Psoas muscle (tissue), 8 donors: Measurements from ENCODE around the gene ENPP5. TPM values are rescaled to one million over a fixed set of nuclear protein-coding genes. Genes with fewer than 3 reads are reported as not detected.

Experiments
- ATAC-seq, 4 donors: fragments of 200-7000 bp; cut with Tn5 transposase; one replicate each; pipeline ENCODE4 v1.9.1; 2020; ENCODE audit warnings: moderate library complexity in 3 of 4, mild to moderate bottlenecking in 2 of 4
- DNase-seq, 2 donors: peaks; one replicate each; pipeline ENCODE4 v3.0.0-alpha.2; 2020
- H3K27ac ChIP-seq: fragments of 200-600 bp; one replicate; pipeline ENCODE4 v1.8.0; 2022
- H3K27me3 ChIP-seq, 3 donors: fragments of 200-600 bp in 1 of 3; one replicate each; pipeline versions ENCODE4 v1.6.1 to v1.8.0; 2013 to 2022; ENCODE audit warnings: low read length in 2 of 3, mild to moderate bottlenecking in 2 of 3, moderate library complexity in 1 of 3; ENCODE audit not compliant: insufficient read depth in 3 of 3
- H3K36me3 ChIP-seq, 2 donors: fragments of 200-600 bp in 1 of 2; one replicate each; pipeline versions ENCODE4 v1.6.1 to v1.8.0; 2013 to 2022; ENCODE audit warnings: low read depth in 1 of 2, mild to moderate bottlenecking in 1 of 2, moderate library complexity in 1 of 2; ENCODE audit not compliant: insufficient read depth in 1 of 2
- H3K4me1 ChIP-seq: fragments of 200-600 bp; one replicate; pipeline ENCODE4 v1.8.0; 2022
- H3K4me3 ChIP-seq: fragments of 200-600 bp; one replicate; pipeline ENCODE4 v1.8.0; 2022; ENCODE audit warnings: mild to moderate bottlenecking
- H3K9me3 ChIP-seq: fragments of 200-600 bp; one replicate; pipeline ENCODE4 v1.8.0; 2022
- WGBS, 3 donors: extraction: QIAGEN DNeasy Blood & Tissue Kit; methylation state at CpG; one replicate each; pipeline versions ENCODE4 v1.1.6 to v1.1.7; 2013; 5-methylcytosine and 5-hydroxymethylcytosine counted together
- intact Hi-C, 2 donors: fragments of 100-400 bp; cut with DNase I; formaldehyde crosslinking; loops; one replicate each; pipeline versions ENCODE4 v1.11.0 to v1.14.2; 2022
- polyA plus RNA-seq, 3 donors: library from polyadenylated mRNA; stranded (reverse); fragments of 200-250 nt; gene quantifications; one replicate each; pipeline ENCODE4 v1.2.3, GENCODE V29; 2013
- total RNA-seq, 4 donors: library from RNA; stranded (reverse); fragmentation: NEBNext Ultra II Directional in 2 of 4; extraction: Animal tissue kit (Norgen Biotek cat#: 25700) in 2 of 4; gene quantifications; one replicate each; pipeline versions ENCODE4 v1.2.1 to v1.2.4, GENCODE V29; 2021 to 2023
- TF ChIP-seq, protein P1 (sequence below): fragments of 200-600 bp; IDR thresholded peaks from one replicate; pipeline ENCODE4 v1.8.0; 2022; ENCODE audit warnings: antibody characterized with exemption
- donor health status: healthy with polysubstance abuse.
- donor health status: DM: no; HTN: no; CAD: no; lungs with moderate emphysema.
- donor health status: Bipolar disorder and iron deficiency.
- donor health status: healthy.
- donor health status: DM: yes; HTN: yes; CAD: no.
- donor health status: DM: no; HTN: no; CAD: no.
- donor health status: DM: no; HTN: no; CAD: no.
- donor health status: DM: yes; HTN: yes; CAD: no.

The ENPP5 gene
- total and polyA plus RNA-seq, 7 donors: 1.8 to 26.8 (median 5.4) TPM

DNA sequence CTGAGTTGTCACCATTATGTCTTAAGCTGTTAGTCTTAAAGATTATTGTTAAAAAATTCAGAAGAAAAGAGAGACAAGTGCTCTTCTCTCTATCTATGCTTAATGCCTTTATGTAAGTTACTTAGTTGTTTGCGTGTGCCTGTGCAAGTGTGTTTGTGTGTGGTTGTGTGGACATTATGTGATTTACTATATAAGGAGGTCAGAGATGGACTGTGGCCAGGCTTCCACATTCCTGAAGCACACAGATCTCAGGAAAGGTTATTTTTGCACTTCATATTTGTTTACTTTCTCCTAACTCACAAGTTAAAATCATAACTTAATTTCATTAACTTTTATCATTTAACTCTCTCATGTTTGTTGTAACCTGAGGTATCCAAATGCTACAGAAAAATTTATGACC lies 26.5 kb downstream of the ENPP5 start:
- TF ChIP-seq, protein P1, sequence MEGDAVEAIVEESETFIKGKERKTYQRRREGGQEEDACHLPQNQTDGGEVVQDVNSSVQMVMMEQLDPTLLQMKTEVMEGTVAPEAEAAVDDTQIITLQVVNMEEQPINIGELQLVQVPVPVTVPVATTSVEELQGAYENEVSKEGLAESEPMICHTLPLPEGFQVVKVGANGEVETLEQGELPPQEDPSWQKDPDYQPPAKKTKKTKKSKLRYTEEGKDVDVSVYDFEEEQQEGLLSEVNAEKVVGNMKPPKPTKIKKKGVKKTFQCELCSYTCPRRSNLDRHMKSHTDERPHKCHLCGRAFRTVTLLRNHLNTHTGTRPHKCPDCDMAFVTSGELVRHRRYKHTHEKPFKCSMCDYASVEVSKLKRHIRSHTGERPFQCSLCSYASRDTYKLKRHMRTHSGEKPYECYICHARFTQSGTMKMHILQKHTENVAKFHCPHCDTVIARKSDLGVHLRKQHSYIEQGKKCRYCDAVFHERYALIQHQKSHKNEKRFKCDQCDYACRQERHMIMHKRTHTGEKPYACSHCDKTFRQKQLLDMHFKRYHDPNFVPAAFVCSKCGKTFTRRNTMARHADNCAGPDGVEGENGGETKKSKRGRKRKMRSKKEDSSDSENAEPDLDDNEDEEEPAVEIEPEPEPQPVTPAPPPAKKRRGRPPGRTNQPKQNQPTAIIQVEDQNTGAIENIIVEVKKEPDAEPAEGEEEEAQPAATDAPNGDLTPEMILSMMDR: no peak
- intact Hi-C loops: no loop called here
- H3K9me3 ChIP-seq: no peaks in the 10 kb centered on the region

DNA sequence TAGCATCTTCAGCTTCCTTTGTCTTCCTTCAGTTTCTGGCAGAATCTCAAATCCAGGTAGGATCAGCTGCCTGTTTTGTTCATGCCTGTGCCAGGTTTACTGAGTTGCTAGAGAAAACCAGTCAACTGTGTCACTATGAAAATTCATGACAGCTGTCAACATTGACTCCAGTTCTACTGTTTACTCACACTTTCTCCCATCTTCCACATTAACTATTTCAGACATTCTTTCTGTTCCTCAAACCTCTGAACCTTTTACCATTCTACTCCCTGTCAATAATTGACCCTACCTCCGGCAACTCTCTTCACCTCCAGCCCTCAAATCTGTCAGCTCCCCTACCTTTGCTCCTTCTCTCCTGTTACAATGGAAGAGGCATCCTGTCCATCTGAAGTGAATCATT lies 32.5 kb downstream of the ENPP5 start:
- Histone ChIP-seq H3K36me3 (peaks cover 0 to 11% of the 10 kb centered on the region in 2 donors), H3K4me3 (no peak overlapping the region), H3K27ac (no peak overlapping the region), H3K9me3 (no peaks in the 10 kb centered on the region), H3K4me1 (peaks cover 16% of the 10 kb centered on the region), H3K27me3 (no peaks in the 10 kb centered on the region)
- intact Hi-C loops: loop anchor here in 1 of 2 donors (10.0 kb wide), 1 partner anchor 93 kb away; no protein-coding TSS in a partner anchor
- TF ChIP-seq, protein P1: no peak
- WGBS, 3 donors: 92 to 95% (median 94%) methylated on average over 1 of the region's 1 CpG
- no peak for ATAC-seq
- no peak for DNase-seq

More for the DNA sequence above, 26.5 kb downstream of the ENPP5 start:
- ATAC-seq (no peak), DNase-seq (no peak)
- H3K4me1 ChIP-seq: peaks cover 10% of the 10 kb centered on the region
- H3K4me3 ChIP-seq: no peak overlapping the region
- no peaks in the 10 kb centered on the region for H3K27me3 ChIP-seq
- no peak overlapping the region for H3K27ac ChIP-seq
- peaks cover 0 to 15% of the 10 kb centered on the region in 2 donors for H3K36me3 ChIP-seq
- 44 to 65% (median 51%) methylated on average over 1 of the region's 1 CpG for WGBS, 3 donors

DNA sequence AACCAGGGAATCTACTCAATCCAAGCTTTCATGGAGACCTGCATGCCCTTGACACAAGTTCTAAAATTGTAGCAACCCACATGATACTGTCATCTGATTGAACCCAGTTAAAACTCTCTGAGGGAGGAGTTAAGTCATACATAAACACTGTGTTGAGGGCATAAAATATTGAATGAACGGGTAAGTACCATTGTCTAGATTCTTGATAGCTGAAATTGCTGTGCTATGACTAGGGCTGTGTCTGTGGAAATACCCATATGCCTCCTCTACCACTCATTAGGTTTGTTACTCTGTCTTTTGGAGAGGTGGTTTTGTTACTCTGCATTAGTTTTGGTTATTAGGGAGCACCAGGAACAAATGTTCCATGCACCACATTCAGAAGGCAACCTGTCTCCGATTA lies 33.4 kb downstream of the ENPP5 start:
- Histone ChIP-seq H3K9me3 (no peaks in the 10 kb centered on the region), H3K4me1 (peaks cover 21% of the 10 kb centered on the region), H3K27ac (no peak overlapping the region), H3K36me3 (peaks cover 0 to 4% of the 10 kb centered on the region in 2 donors), H3K27me3 (no peaks in the 10 kb centered on the region), H3K4me3 (no peak overlapping the region)
- peak in 1 of 4 donors; percentile 23 for ATAC-seq
- TF ChIP-seq, protein P1: no peak
- DNase-seq: no peak
- intact Hi-C loops: loop anchor here in 1 of 2 donors (10.0 kb wide), 1 partner anchor 93 kb away; no protein-coding TSS in a partner anchor
- 55 to 82% (median 68%) methylated on average over 2 of the region's 2 CpGs for WGBS, 3 donors

DNA sequence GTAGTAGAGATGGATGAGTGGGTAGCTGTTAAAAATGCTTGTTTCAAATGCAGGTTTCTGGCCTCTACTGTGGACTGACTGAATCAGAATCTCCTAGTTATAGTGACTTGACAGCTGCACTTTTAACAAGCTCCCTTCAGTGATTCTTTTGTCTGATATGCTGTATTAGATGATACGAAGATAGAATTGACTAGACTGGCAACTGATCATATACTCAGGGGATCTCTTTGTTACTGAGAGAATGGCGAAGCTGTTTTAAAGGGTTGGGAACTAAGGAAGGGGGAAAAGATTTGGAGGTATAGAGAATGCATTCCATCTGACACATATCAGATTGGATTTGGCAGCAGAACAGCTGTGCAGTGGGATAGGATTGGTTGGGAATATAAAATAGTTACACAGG lies 33.9 kb downstream of the ENPP5 start:
- WGBS, 3 donors: 23 to 63% (median 36%) methylated on average over 2 of the region's 2 CpGs
- Histone ChIP-seq H3K4me3 (no peak overlapping the region), H3K9me3 (no peaks in the 10 kb centered on the region), H3K36me3 (peaks cover 0 to 3% of the 10 kb centered on the region in 2 donors), H3K27me3 (no peaks in the 10 kb centered on the region), H3K27ac (no peak overlapping the region), H3K4me1 (peaks cover 21% of the 10 kb centered on the region)
- ATAC-seq (peak in 1 of 4 donors; percentile 21), DNase-seq (no peak)
- intact Hi-C loops: loop anchor here in 1 of 2 donors (10.0 kb wide), 1 partner anchor 92 kb away; no protein-coding TSS in a partner anchor
- TF ChIP-seq, protein P1: no peak

DNA sequence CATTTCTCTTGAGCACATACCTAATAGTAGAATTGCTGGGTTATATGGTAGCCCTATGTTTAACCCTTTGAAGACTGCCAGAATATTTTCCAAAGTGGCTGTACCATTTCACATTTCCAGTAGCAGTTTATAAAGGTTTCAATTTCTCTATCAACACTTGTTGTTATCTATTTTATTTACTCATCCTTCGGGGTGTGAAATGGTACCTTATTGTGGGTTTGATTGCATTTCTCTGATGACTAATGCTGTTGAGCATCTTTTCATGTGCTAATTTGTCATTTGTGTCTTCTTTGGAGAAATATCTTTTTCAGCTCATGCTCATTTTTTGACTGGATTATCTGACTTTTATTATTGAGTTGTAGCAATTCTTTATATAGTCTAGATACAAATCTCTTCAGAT lies 35.6 kb downstream of the ENPP5 start:
- no peak overlapping the region for H3K4me3 ChIP-seq
- ATAC-seq (no peak), DNase-seq (no peak)
- no peaks in the 10 kb centered on the region for H3K36me3 ChIP-seq
- H3K9me3 ChIP-seq: no peaks in the 10 kb centered on the region
- H3K4me1 ChIP-seq: peaks cover 26% of the 10 kb centered on the region
- no peaks in the 10 kb centered on the region for H3K27me3 ChIP-seq
- TF ChIP-seq, protein P1: no peak
- intact Hi-C loops: loop anchor here in 1 of 2 donors (10.0 kb wide), 1 partner anchor 90 kb away; no protein-coding TSS in a partner anchor
- no peak overlapping the region for H3K27ac ChIP-seq
- WGBS, 3 donors: 85 to 94% (median 92%) methylated on average over 1 of the region's 1 CpG
